B cell (primary cell): ENCODE data around the gene TEP1.

ENCODE experiments used
- CTCF ChIP-seq: fragments of 200-600 bp; IDR thresholded peaks from one replicate; pipeline ENCODE4 v1.8.0; 2022; ENCODE audit warnings: antibody characterized with exemption, mild to moderate bottlenecking
- EZH2 ChIP-seq: IDR thresholded peaks from 2 replicates; pipeline ENCODE4 v1.6.1; 2012; ENCODE audit warnings: borderline replicate concordance, low read depth, mild to moderate bottlenecking, moderate library complexity, low read length; ENCODE audit not compliant: insufficient read depth, poor library complexity, severe bottlenecking

DNA sequence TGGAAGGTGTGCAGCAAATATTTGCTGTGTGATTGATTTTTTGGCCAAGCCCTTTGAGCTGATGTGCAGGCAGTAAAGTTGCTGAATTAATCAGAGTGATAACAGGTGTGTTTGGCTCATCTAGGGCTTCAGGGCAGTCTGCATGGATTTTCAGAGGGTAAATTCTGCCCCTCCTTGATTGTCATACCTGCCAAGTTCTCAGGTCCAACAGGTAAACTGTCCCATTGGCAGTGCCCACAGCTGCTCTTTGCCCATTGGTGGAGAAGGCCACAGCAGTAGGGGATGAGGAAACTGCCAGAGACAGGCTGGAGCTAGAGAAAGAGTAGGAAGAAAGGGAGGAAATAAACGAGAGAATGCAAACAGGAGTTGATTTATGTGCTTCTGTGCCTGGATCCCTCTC, 33.6 kb downstream of the TEP1 start:
- no peak for TF ChIP-seq CTCF
- TF ChIP-seq EZH2, result no peak
